ENCODE measurements around the gene EPHB1. TPM values are rescaled to one million over a fixed set of nuclear protein-coding genes. Genes with fewer than 3 reads are reported as not detected.

Gene EPHB1
- total RNA-seq, 4 donors from 2014 or later, result 0.82 to 2.2 (median 1.2) TPM

- no peak overlapping the region for H3K27ac ChIP-seq
- no peak overlapping the region for H3K4me3 ChIP-seq
- no peaks in the 10 kb centered on the region for H3K4me1 ChIP-seq
- intact Hi-C loops (cut with DNase I; ENCODE audit: low total_unique reads), result no loop called here
- H3K9me3 ChIP-seq, result peaks cover 2 to 5% of the 10 kb centered on the region in 2 donors
- in situ Hi-C loops (cut with MboI; ENCODE audit: low pct_ligation_motif_present in 1 of 4, low pct_unique_long_range_greater_than_20kb in 1 of 4, low sequenced_read_pairs in 3 of 4), result no loop called here
- 82% methylated on average over 4 of the region's 4 CpGs; no CpG with 5 or more reads in 1 of the 2 donors for WGBS, 2 donors (ENCODE audit: low coverage in 1 of 2)
- TF ChIP-seq CTCF (IDR thresholded peaks at IDR 0.05), result no peak
- TF ChIP-seq POLR2AphosphoS5 (IDR thresholded peaks at IDR 0.05), result no peak
- TF ChIP-seq POLR2A (IDR thresholded peaks at IDR 0.05), result no peak
- no peak for TF ChIP-seq EP300 (IDR thresholded peaks at IDR 0.05; ENCODE audit: low read depth)
- no peaks in the 10 kb centered on the region for H3K27me3 ChIP-seq
- DNase-seq, result no peak
- H3K36me3 ChIP-seq, result no peaks in the 10 kb centered on the region
Measured at GRCh38 chr3:134894533-134894932, 99.5 kb downstream of the EPHB1 start.

GRCh38 chr3:134895181-134895580, 100.1 kb downstream of the EPHB1 start:
- WGBS, 2 donors (ENCODE audit: low coverage in 1 of 2), result 79 to 89% methylated on average over 2 of the region's 2 CpGs
- no peaks in the 10 kb centered on the region for H3K36me3 ChIP-seq
- no peaks in the 10 kb centered on the region for H3K4me1 ChIP-seq
- no peak overlapping the region for H3K4me3 ChIP-seq
- in situ Hi-C loops (cut with MboI; ENCODE audit: low pct_ligation_motif_present in 1 of 4, low pct_unique_long_range_greater_than_20kb in 1 of 4, low sequenced_read_pairs in 3 of 4) (no loop called here), intact Hi-C loops (cut with DNase I; ENCODE audit: low total_unique reads) (no loop called here)
- H3K27ac ChIP-seq, result no peak overlapping the region
- H3K9me3 ChIP-seq, result peaks cover 2 to 5% of the 10 kb centered on the region in 2 donors
- no peak for TF ChIP-seq POLR2A (IDR thresholded peaks at IDR 0.05)
- TF ChIP-seq POLR2AphosphoS5 (IDR thresholded peaks at IDR 0.05), result no peak
- TF ChIP-seq EP300 (IDR thresholded peaks at IDR 0.05; ENCODE audit: low read depth), result no peak
- no peak for TF ChIP-seq CTCF (IDR thresholded peaks at IDR 0.05)
- no peak for DNase-seq
- H3K27me3 ChIP-seq, result no peaks in the 10 kb centered on the region

- WGBS, 2 donors (ENCODE audit: low coverage in 1 of 2), result 90% methylated on average over 5 of the region's 5 CpGs; no CpG with 5 or more reads in 1 of the 2 donors
- no peak for TF ChIP-seq EP300 (IDR thresholded peaks at IDR 0.05; ENCODE audit: low read depth)
- TF ChIP-seq POLR2AphosphoS5 (IDR thresholded peaks at IDR 0.05), result no peak
- peaks cover 2 to 5% of the 10 kb centered on the region in 2 donors for H3K9me3 ChIP-seq
- H3K27me3 ChIP-seq, result no peaks in the 10 kb centered on the region
- H3K4me3 ChIP-seq, result no peak overlapping the region
- in situ Hi-C loops (cut with MboI; ENCODE audit: low pct_ligation_motif_present in 1 of 4, low pct_unique_long_range_greater_than_20kb in 1 of 4, low sequenced_read_pairs in 3 of 4), result no loop called here
- H3K4me1 ChIP-seq, result no peaks in the 10 kb centered on the region
- no peaks in the 10 kb centered on the region for H3K36me3 ChIP-seq
- intact Hi-C loops (cut with DNase I; ENCODE audit: low total_unique reads), result no loop called here
- H3K27ac ChIP-seq, result no peak overlapping the region
- no peak for DNase-seq
Measured at GRCh38 chr3:134896141-134896540, 101.1 kb downstream of the EPHB1 start.

- no peak for DNase-seq
- in situ Hi-C loops (cut with MboI; ENCODE audit: low pct_ligation_motif_present in 1 of 4, low pct_unique_long_range_greater_than_20kb in 1 of 4, low sequenced_read_pairs in 3 of 4) (no loop called here), intact Hi-C loops (cut with DNase I; ENCODE audit: low total_unique reads) (no loop called here)
- 96% methylated on average over 8 of the region's 8 CpGs; no CpG with 5 or more reads in 1 of the 2 donors for WGBS, 2 donors (ENCODE audit: low coverage in 1 of 2)
- H3K9me3 ChIP-seq, result peaks cover 0 to under 1% of the 10 kb centered on the region in 2 donors
- no peak for TF ChIP-seq POLR2A (IDR thresholded peaks at IDR 0.05)
- no peak for TF ChIP-seq EP300 (IDR thresholded peaks at IDR 0.05; ENCODE audit: low read depth)
- TF ChIP-seq CTCF (IDR thresholded peaks at IDR 0.05), result no peak
- no peak for TF ChIP-seq POLR2AphosphoS5 (IDR thresholded peaks at IDR 0.05)
- no peaks in the 10 kb centered on the region for H3K27me3 ChIP-seq
- H3K4me1 ChIP-seq, result no peaks in the 10 kb centered on the region
- H3K36me3 ChIP-seq, result no peaks in the 10 kb centered on the region
- H3K4me3 ChIP-seq, result no peak overlapping the region
- no peak overlapping the region for H3K27ac ChIP-seq
Measured at GRCh38 chr3:134896696-134897095, 101.6 kb downstream of the EPHB1 start.

Data from transverse colon (tissue), 4 donors.